GM23338 (cell line): ENCODE measurements around the gene LRRC57. TPM values are rescaled to one million over a fixed set of nuclear protein-coding genes. Genes with fewer than 3 reads are reported as not detected.

Experiments
- ATAC-seq: fragments of 200-7000 bp; cut with Tn5 transposase; 3 replicates; pipeline ENCODE4 v1.9.1; 2020
- DNase-seq: peaks from one replicate; pipeline ENCODE4 v3.0.0-alpha.2; 2015; ENCODE audit warnings: low spot score
- H2AFZ ChIP-seq: fragments of 200-600 bp; sonication (generic); 2 replicates; pipeline ENCODE4 v1.8.0; 2016; ENCODE audit warnings: antibody characterized with exemption, mild to moderate bottlenecking, moderate library complexity
- H3F3A ChIP-seq: fragments of 200-600 bp; sonication (generic); replicated peaks from 2 replicates; pipeline ENCODE4 v1.8.0; 2017; ENCODE audit warnings: antibody characterized with exemption, mixed run types, low read depth
- H3K27ac ChIP-seq: fragments of 200-600 bp; sonication (generic); 2 replicates; pipeline ENCODE4 v1.6.1; 2016; ENCODE audit warnings: low read depth
- H3K27me3 ChIP-seq: fragments of 200-600 bp; sonication (generic); 2 replicates; pipeline ENCODE4 v1.8.0; 2016; ENCODE audit warnings: mild to moderate bottlenecking, mixed run types, moderate library complexity; ENCODE audit not compliant: insufficient read depth
- H3K36me3 ChIP-seq: fragments of 200-600 bp; sonication (generic); 2 replicates; pipeline ENCODE4 v1.8.0; 2016; ENCODE audit warnings: mild to moderate bottlenecking; ENCODE audit not compliant: insufficient read depth
- H3K4me1 ChIP-seq: fragments of 200-600 bp; sonication (generic); 2 replicates; pipeline ENCODE4 v1.8.0; 2016; ENCODE audit warnings: mild to moderate bottlenecking, moderate library complexity; ENCODE audit not compliant: insufficient read depth
- H3K4me2 ChIP-seq: fragments of 200-600 bp; sonication (generic); 2 replicates; pipeline ENCODE4 v1.7.1; 2017; ENCODE audit warnings: mixed run types
- H3K4me3 ChIP-seq: fragments of 200-600 bp; sonication (generic); 2 replicates; pipeline ENCODE4 v1.6.1; 2016; ENCODE audit warnings: mixed run types
- H3K79me2 ChIP-seq: fragments of 200-600 bp; sonication (generic); replicated peaks from 2 replicates; pipeline ENCODE4 v1.8.0; 2017; ENCODE audit warnings: mild to moderate bottlenecking; ENCODE audit not compliant: insufficient read depth
- H3K9me2 ChIP-seq: fragments of 200-600 bp; sonication (generic); 2 replicates; pipeline ENCODE4 v1.8.0; 2017; ENCODE audit not compliant: insufficient read depth
- H4K20me1 ChIP-seq: fragments of 200-600 bp; sonication (generic); replicated peaks from 2 replicates; pipeline ENCODE4 v1.8.0; 2017; ENCODE audit warnings: mild to moderate bottlenecking; ENCODE audit not compliant: insufficient read depth
- H3K27ac Mint-ChIP-seq: 2 replicates; pipeline ENCODE4 v1.8.0; 2020; ENCODE audit warnings: inconsistent platforms, mild to moderate bottlenecking, moderate library complexity, mixed read lengths
- H3K27me3 Mint-ChIP-seq: 3 replicates; pipeline ENCODE4 v1.8.0; 2022; ENCODE audit warnings: low read depth, mild to moderate bottlenecking, moderate library complexity, mixed read lengths, inconsistent platforms; ENCODE audit not compliant: insufficient read depth, poor library complexity
- H3K36me3 Mint-ChIP-seq: 3 replicates; pipeline ENCODE4 v1.8.0; 2021; ENCODE audit warnings: low read depth, mild to moderate bottlenecking, inconsistent platforms, moderate library complexity, mixed read lengths
- H3K4me1 Mint-ChIP-seq: 3 replicates; pipeline ENCODE4 v1.8.0; 2020; ENCODE audit warnings: mild to moderate bottlenecking, inconsistent platforms, mixed read lengths
- H3K4me3 Mint-ChIP-seq: 3 replicates; pipeline ENCODE4 v1.8.0; 2021; ENCODE audit warnings: moderate library complexity, mild to moderate bottlenecking, inconsistent platforms, mixed read lengths
- H3K9me3 Mint-ChIP-seq: 3 replicates; pipeline ENCODE4 v1.8.0; 2020; ENCODE audit warnings: moderate library complexity, mild to moderate bottlenecking, inconsistent platforms, mixed read lengths
- CREB1 ChIP-seq: fragments of 250-450 bp; sonication (Bioruptor Pico); IDR thresholded peaks from 2 replicates; pipeline ENCODE4 v1.5.0; 2020; ENCODE audit warnings: low read depth, mild to moderate bottlenecking, moderate library complexity
- EZH2 ChIP-seq: fragments of 200-600 bp; sonication (generic); IDR thresholded peaks from one replicate; pipeline ENCODE4 v1.8.0; 2017; ENCODE audit warnings: antibody characterized with exemption, mild to moderate bottlenecking, low read depth; ENCODE audit not compliant: unreplicated experiment
- EZH2phosphoT487 ChIP-seq: fragments of 200-600 bp; sonication (generic); IDR thresholded peaks from one replicate; pipeline ENCODE4 v1.8.1; 2018; ENCODE audit warnings: antibody characterized with exemption; ENCODE audit not compliant: unreplicated experiment
- JUNB ChIP-seq: IDR thresholded peaks from one replicate; pipeline ENCODE4 v1.6.1; 2016; ENCODE audit warnings: antibody characterized with exemption; ENCODE audit not compliant: unreplicated experiment
- NANOG ChIP-seq: IDR thresholded peaks from 2 replicates; pipeline ENCODE4 v1.6.1; 2016; ENCODE audit warnings: antibody characterized with exemption, borderline replicate concordance
- POLR2AphosphoS5 ChIP-seq: IDR thresholded peaks from 2 replicates; pipeline ENCODE4 v1.6.1; 2016; ENCODE audit warnings: antibody characterized with exemption, low read depth
- STAT1 ChIP-seq: IDR thresholded peaks from one replicate; pipeline ENCODE4 v1.6.1; 2016; ENCODE audit warnings: antibody characterized with exemption; ENCODE audit not compliant: unreplicated experiment
- ZNF114 ChIP-seq: fragments of 250-450 bp; sonication (Bioruptor Pico); IDR thresholded peaks from 2 replicates; pipeline ENCODE4 v1.5.0; 2020; ENCODE audit warnings: mild to moderate bottlenecking, moderate library complexity
- ZNF331 ChIP-seq: fragments of 250-450 bp; sonication (Bioruptor Pico); IDR thresholded peaks from 2 replicates; pipeline ENCODE4 v1.5.0; 2020; ENCODE audit warnings: low read depth, mild to moderate bottlenecking, moderate library complexity
- polyA plus RNA-seq: library from polyadenylated mRNA; unstranded; fragments of >200 nt; fragmentation: Nextera tagmentation; extraction: Ambion mirVana; gene quantifications from 2 replicates; pipeline ENCODE4 v1.2.1, GENCODE V29; 2016
- total RNA-seq: library from RNA; depleted of rRNA; stranded (reverse); fragments of >200 nt; shearing (Covaris generic); gene quantifications from 2 replicates; pipeline ENCODE4 v1.2.3, GENCODE V29; 2014
- TF ChIP-seq, protein P1 (sequence below), 2 experiments: fragments of 200-600 bp in 1 of 2; sonication (generic) in 1 of 2; conservative IDR thresholded peaks; 2 replicates each; pipeline versions ENCODE4 v1.5.1 to v1.6.1; 2016 to 2017; ENCODE audit warnings: antibody characterized with exemption in 2 of 2, low read depth in 2 of 2, mild to moderate bottlenecking in 2 of 2, moderate library complexity in 1 of 2
- TF ChIP-seq, protein P2 (sequence below): IDR thresholded peaks from 2 replicates; pipeline ENCODE4 v1.6.1; 2016; ENCODE audit warnings: antibody characterized with exemption
- TF ChIP-seq, protein P3 (sequence below): fragments of 250-450 bp; sonication (Bioruptor Pico); IDR thresholded peaks from 2 replicates; pipeline ENCODE4 v1.5.0; 2020; ENCODE audit warnings: mild to moderate bottlenecking, moderate library complexity
- TF ChIP-seq, protein P4 (sequence below): IDR thresholded peaks from one replicate; pipeline ENCODE4 v1.6.1; 2018; ENCODE audit warnings: antibody characterized with exemption; ENCODE audit not compliant: unreplicated experiment

The LRRC57 gene
- total and polyA plus RNA-seq, 2 experiments from 2014 or later, result 5.4 to 9.0 TPM

DNA sequence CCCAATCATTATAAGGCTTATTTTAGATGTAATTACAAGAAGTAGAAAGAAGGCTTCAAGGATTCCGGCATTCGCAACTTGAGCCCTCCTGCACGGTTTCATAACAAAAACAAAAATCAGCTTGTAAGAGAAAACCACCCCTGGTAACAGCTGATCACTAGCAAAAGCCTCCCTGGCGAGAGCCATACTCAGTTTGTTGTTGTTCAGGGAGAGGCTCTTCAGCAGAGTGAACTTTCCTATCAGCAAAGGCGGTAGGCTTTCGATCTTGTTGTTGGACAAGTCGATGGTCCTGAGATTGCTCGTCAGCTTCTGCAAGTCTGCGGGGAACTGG is 710 bp downstream of the LRRC57 start:
- Mint-ChIP-seq H3K27me3 (peaks cover 3% of the 10 kb centered on the region), H3K36me3 (peaks cover 6% of the 10 kb centered on the region; the same call in 1 of the 3 replicates), H3K27ac (peak overlapping the region; percentile 72), H3K9me3 (no peaks in the 10 kb centered on the region), H3K4me1 (peaks cover 13% of the 10 kb centered on the region), H3K4me3 (peak overlapping the region; percentile 93)
- peaks cover 16% of the 10 kb centered on the region for H4K20me1 ChIP-seq
- H3K27me3 ChIP-seq, result no peaks in the 10 kb centered on the region
- H3K79me2 ChIP-seq, result peaks cover 46% of the 10 kb centered on the region
- no peaks in the 10 kb centered on the region for H3K36me3 ChIP-seq
- peak overlapping the region; percentile 96 for H3K4me3 ChIP-seq
- TF ChIP-seq CREB1 (no peak), POLR2AphosphoS5 (no peak), EZH2phosphoT487 (no peak), NANOG (no peak), STAT1 (no peak), EZH2 (no peak), ZNF114 (CRISPR knock-in tag) (no peak), JUNB (no peak), ZNF331 (CRISPR knock-in tag) (no peak)
- TF ChIP-seq, protein P1, sequence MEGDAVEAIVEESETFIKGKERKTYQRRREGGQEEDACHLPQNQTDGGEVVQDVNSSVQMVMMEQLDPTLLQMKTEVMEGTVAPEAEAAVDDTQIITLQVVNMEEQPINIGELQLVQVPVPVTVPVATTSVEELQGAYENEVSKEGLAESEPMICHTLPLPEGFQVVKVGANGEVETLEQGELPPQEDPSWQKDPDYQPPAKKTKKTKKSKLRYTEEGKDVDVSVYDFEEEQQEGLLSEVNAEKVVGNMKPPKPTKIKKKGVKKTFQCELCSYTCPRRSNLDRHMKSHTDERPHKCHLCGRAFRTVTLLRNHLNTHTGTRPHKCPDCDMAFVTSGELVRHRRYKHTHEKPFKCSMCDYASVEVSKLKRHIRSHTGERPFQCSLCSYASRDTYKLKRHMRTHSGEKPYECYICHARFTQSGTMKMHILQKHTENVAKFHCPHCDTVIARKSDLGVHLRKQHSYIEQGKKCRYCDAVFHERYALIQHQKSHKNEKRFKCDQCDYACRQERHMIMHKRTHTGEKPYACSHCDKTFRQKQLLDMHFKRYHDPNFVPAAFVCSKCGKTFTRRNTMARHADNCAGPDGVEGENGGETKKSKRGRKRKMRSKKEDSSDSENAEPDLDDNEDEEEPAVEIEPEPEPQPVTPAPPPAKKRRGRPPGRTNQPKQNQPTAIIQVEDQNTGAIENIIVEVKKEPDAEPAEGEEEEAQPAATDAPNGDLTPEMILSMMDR (conservative IDR thresholded peaks at IDR 0.05; ENCODE audit: low read depth in 2 of 2), result no peak
- TF ChIP-seq, protein P2, sequence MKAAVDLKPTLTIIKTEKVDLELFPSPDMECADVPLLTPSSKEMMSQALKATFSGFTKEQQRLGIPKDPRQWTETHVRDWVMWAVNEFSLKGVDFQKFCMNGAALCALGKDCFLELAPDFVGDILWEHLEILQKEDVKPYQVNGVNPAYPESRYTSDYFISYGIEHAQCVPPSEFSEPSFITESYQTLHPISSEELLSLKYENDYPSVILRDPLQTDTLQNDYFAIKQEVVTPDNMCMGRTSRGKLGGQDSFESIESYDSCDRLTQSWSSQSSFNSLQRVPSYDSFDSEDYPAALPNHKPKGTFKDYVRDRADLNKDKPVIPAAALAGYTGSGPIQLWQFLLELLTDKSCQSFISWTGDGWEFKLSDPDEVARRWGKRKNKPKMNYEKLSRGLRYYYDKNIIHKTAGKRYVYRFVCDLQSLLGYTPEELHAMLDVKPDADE, result no peak
- TF ChIP-seq, protein P3, sequence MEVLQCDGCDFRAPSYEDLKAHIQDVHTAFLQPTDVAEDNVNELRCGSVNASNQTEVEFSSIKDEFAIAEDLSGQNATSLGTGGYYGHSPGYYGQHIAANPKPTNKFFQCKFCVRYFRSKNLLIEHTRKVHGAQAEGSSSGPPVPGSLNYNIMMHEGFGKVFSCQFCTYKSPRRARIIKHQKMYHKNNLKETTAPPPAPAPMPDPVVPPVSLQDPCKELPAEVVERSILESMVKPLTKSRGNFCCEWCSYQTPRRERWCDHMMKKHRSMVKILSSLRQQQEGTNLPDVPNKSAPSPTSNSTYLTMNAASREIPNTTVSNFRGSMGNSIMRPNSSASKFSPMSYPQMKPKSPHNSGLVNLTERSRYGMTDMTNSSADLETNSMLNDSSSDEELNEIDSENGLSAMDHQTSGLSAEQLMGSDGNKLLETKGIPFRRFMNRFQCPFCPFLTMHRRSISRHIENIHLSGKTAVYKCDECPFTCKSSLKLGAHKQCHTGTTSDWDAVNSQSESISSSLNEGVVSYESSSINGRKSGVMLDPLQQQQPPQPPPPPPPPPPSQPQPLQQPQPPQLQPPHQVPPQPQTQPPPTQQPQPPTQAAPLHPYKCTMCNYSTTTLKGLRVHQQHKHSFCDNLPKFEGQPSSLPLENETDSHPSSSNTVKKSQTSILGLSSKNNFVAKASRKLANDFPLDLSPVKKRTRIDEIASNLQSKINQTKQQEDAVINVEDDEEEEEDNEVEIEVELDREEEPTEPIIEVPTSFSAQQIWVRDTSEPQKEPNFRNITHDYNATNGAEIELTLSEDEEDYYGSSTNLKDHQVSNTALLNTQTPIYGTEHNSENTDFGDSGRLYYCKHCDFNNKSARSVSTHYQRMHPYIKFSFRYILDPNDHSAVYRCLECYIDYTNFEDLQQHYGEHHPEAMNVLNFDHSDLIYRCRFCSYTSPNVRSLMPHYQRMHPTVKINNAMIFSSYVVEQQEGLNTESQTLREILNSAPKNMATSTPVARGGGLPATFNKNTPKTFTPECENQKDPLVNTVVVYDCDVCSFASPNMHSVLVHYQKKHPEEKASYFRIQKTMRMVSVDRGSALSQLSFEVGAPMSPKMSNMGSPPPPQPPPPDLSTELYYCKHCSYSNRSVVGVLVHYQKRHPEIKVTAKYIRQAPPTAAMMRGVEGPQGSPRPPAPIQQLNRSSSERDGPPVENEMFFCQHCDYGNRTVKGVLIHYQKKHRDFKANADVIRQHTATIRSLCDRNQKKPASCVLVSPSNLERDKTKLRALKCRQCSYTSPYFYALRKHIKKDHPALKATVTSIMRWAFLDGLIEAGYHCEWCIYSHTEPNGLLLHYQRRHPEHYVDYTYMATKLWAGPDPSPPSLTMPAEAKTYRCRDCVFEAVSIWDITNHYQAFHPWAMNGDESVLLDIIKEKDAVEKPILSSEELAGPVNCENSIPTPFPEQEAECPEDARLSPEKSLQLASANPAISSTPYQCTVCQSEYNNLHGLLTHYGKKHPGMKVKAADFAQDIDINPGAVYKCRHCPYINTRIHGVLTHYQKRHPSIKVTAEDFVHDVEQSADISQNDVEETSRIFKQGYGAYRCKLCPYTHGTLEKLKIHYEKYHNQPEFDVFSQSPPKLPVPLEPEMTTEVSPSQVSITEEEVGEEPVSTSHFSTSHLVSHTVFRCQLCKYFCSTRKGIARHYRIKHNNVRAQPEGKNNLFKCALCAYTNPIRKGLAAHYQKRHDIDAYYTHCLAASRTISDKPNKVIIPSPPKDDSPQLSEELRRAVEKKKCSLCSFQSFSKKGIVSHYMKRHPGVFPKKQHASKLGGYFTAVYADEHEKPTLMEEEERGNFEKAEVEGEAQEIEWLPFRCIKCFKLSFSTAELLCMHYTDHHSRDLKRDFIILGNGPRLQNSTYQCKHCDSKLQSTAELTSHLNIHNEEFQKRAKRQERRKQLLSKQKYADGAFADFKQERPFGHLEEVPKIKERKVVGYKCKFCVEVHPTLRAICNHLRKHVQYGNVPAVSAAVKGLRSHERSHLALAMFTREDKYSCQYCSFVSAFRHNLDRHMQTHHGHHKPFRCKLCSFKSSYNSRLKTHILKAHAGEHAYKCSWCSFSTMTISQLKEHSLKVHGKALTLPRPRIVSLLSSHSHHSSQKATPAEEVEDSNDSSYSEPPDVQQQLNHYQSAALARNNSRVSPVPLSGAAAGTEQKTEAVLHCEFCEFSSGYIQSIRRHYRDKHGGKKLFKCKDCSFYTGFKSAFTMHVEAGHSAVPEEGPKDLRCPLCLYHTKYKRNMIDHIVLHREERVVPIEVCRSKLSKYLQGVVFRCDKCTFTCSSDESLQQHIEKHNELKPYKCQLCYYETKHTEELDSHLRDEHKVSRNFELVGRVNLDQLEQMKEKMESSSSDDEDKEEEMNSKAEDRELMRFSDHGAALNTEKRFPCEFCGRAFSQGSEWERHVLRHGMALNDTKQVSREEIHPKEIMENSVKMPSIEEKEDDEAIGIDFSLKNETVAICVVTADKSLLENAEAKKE (CRISPR knock-in tag), result no peak
- TF ChIP-seq, protein P4, sequence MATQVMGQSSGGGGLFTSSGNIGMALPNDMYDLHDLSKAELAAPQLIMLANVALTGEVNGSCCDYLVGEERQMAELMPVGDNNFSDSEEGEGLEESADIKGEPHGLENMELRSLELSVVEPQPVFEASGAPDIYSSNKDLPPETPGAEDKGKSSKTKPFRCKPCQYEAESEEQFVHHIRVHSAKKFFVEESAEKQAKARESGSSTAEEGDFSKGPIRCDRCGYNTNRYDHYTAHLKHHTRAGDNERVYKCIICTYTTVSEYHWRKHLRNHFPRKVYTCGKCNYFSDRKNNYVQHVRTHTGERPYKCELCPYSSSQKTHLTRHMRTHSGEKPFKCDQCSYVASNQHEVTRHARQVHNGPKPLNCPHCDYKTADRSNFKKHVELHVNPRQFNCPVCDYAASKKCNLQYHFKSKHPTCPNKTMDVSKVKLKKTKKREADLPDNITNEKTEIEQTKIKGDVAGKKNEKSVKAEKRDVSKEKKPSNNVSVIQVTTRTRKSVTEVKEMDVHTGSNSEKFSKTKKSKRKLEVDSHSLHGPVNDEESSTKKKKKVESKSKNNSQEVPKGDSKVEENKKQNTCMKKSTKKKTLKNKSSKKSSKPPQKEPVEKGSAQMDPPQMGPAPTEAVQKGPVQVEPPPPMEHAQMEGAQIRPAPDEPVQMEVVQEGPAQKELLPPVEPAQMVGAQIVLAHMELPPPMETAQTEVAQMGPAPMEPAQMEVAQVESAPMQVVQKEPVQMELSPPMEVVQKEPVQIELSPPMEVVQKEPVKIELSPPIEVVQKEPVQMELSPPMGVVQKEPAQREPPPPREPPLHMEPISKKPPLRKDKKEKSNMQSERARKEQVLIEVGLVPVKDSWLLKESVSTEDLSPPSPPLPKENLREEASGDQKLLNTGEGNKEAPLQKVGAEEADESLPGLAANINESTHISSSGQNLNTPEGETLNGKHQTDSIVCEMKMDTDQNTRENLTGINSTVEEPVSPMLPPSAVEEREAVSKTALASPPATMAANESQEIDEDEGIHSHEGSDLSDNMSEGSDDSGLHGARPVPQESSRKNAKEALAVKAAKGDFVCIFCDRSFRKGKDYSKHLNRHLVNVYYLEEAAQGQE, result no peak
- H3K4me2 ChIP-seq, result peak overlapping the region; percentile 98
- peak overlapping the region; percentile 93; the same call in 1 of the 2 replicates for H3K27ac ChIP-seq
- DNase-seq, result no peak
- peak; percentile 11 for ATAC-seq
- H2AFZ ChIP-seq, result peak overlapping the region; percentile 100
- no peaks in the 10 kb centered on the region for H3K9me2 ChIP-seq
- H3K4me1 ChIP-seq, result peaks cover 9% of the 10 kb centered on the region
- no peaks in the 10 kb centered on the region; the same call in 1 of the 2 replicates for H3F3A ChIP-seq
